ENCODE data around the gene TPRA1.

TPRA1 gene

DNA sequence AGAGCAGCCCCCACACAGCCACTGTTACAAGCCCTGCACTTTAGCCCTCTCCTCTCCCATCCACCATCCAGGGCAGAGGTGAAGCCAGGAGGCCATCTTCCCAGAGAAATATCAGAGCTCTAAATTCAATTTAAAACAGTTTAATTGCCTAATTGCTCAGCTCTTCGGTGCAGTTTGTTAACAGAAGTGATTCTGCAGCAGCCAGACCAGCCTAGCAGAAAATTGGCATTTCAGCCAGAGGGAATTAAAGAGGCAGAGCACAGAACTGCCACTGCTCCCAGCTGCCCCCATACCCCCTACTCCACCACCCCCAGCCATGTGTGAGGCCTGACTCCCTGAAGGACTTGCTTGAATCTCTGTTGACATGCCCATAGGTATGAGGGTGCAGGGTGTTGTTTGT lies 38.5 kb downstream of the TPRA1 start:
- DNase-seq: no peak

DNA sequence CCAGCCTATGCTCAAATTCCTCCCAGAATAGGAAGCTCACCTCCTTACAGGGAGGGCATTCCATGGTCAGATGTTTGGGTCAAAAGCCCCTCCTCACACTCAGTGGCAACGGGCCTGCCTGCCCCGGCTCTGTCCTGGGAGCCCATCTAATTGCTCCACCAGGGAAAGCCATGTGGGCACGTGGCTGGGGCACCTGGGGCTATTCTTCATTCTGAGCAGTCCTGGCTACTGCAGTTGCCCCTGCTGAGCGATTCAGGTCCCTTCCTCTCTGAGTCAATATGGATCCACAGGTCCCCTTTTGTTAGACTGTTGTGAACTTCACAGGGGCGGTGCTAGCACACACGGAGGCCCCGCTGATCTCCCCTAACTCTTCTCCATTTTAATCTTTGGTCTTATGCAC lies 39.4 kb downstream of the TPRA1 start:
- DNase-seq: no peak

DNA sequence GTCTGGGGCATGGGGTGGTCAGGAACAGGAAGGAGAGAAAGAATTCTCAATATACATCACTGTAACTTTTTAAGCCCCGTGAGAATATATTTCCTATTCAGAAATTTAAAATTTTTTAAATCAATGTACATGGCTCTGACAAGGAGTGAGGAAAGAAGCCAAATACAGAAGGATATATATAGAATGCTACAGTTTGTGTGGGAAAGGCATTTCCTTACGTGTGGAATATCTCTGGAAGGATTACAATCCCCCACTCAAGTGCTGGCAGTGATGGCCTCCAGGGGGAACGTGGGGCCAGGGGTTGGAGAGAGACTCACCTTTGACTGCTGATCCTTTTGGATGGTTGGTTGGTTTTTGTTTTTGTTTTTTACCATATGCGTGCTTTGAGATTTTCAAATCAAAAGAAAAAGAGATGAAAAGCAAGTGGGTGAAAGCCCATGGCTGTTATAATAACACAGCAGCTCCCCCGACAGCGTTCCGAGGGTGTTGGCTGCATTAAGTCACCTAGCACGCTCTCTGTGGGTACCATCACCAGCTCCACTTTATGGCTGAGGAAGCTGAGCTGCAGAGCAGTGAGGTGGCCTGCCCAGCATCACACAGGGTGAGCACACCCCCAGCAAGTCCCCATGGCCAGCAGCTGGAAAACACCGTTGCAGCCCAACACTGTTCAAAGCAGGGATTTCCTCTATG lies 39.9 kb downstream of the TPRA1 start:
- DNase-seq: no peak

DNA sequence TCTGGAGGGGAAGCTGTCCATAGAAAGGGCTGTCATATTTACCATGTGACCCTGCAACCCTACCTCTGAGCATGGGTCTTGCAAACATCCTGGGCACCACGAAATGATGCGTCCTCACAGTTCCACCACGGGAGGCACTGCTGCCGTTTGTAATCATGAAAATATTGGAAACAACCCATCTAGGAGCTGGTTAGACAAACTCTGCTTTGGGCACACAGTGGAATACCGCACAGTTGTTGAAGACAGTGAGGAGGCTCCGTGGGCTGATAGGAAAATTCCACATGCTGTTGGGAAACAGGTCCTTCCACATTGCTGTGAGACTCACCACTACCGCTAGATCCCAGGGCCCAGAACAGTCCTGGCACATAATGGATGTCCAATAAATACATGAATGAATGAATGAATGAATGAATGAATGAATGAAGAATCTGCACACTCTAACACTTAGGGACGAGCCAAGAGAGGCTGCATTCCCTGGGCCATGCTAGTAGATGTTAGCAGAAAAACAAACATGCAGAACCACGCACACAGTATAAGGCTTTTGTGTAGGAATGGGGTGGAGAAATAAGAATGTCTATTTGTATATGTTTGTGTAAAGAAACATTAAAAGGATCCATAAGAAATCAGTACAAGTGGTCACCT lies 40.6 kb downstream of the TPRA1 start:
- no peak for DNase-seq

DNA sequence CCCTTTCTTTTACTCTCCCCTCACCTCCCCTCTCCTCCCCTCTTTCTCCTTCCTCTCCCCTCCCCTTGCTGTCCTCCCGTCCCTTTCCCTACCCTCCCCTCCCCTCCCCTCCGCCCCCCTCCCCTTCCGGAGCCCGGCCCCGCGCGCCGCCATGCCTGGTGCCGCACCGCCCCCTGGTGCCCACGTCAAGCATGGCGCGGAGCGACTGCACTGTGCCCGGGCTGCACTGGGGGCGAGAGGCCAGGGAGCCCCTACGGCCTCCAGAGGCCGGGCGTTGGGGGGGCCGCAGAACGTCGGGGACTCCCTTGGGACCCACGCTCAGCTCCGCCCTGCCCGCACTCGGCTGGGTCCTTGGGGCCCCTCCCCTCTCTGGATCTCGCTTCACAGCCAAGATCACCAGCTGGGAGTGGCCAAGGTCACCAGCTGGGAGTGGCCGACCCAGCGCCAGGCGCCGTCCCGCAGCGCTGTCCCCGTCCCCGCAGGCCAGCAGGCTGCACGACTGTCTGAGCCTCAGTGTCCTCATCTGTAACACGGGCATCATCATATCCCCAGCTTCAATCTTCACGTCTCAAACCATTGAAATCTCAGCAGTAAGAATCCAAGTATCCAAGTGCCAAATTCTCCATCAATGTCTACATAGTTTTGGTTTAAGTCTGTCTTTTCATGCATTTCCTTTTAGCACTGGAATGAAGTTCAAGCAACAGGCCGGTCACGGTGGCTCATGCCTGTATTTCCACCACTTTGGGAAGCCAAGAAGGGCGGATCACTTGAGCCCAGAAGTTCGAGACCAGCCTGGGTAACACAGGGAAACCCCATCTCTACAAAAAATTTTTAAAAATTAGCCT lies 42.5 kb downstream of the TPRA1 start:
- peak; percentile 68 for DNase-seq

DNA sequence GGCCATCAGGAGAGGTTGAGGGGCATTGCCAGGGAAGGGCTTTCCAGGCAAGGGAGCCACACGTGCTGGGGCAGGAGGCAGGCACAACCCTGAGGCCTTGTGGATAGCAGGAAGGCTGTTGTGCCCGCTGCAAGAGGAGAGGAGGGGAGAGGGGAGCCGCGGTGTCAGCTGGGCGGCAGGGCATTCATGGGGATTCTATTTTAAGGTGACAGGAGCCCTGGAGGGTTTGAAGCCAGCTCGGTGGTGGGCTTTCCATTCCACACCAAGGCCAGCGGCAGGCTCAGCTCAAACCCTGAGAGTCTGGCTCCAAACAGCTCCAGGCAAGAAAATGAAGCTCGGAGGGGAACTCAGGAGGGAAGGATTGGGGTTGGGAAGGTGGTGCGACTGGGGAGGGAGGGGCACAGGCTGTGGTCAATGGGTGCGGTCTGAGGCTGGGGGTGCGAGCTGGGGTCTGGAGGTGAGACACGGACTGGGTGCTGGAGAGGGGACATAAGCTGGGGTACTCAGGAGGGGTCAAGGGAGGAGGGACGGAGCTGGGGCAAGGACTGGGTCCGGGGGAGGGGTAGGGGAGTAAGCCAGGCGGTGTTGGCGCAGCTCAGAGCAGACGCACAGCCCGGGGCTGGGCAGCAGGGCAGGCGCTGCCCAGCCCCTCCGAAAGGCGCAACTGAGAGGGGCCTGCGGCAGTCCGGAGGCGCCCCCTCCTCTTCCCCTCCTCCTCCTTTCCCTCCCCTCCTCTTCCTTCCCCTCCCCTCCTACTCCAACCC lies 43.4 kb downstream of the TPRA1 start:
- DNase-seq: no peak

DNA sequence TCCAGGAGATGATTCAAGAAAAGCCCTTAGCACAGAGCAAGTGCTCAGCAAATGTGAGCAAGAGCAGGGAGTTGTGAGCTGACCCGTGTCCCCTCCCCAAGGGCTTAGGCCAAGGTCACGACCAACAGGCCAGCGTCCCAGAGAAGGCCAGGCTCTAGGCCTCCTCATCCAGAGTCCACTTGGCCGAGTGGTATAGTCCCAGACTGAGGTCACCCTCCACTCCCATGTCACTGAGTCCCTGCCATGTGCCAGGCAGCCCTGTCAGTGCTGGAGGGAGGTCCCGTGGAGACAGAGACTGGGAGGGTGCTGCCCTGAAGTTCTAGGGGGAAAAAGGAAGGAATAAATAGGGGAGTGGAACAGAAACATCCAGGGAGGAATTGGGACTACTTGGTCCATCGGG lies 44.0 kb downstream of the TPRA1 start:
- DNase-seq: no peak

DNA sequence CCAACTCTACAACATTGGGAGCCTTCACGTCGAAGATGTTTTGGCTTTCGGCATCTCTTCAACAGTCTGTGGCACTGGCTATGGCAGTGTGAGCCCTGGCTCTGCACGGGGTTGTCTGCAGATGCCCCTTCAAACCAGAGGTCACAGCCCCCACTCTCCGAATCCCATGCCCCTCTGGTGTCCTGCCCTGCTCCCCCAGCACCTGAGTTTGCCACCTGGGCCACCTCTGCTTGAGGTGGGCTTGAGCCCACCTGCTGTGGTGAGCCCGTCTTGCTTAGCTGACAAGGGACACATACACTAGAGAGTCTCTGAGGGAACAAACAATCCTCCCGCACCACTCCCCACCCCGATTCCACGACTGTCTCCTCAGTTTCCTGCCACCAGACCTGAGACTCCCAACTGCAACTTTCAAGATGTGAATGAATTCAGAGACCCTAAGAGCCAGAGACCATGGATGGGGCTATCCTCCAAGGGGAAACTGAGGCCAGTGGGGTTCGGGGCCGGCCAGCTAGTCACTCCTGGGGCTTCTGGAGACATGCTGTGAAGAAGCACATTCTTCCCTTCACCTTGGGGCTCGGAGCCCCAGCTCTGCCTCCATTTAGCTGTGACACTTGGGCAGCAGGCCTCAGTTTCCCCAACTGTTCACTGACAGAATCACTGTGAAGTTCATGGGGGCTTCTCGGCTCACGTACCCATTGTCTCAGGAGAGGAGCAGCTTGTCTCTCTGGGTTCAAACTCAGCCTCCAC lies 44.6 kb downstream of the TPRA1 start:
- DNase-seq: no peak

DNA sequence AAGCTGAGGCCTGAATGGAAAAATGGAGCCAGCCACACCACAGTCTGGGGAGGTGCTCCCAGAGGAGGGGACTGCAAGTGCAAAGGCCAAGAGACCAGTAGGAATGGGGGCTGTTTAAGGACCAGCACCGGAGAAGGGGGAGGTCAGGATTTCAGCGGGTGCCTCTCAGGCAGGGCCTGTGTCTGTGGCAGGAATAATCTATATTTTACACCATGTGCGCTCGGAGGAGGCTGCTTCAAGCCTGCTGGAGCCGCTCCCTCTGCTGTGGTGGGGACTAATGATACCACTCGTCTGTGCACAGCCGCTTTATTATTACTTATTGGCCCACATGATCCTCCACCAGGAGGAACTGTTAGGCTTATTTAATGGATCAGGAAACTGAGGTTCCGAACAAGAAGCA lies 45.3 kb downstream of the TPRA1 start:
- DNase-seq: no peak

DNA sequence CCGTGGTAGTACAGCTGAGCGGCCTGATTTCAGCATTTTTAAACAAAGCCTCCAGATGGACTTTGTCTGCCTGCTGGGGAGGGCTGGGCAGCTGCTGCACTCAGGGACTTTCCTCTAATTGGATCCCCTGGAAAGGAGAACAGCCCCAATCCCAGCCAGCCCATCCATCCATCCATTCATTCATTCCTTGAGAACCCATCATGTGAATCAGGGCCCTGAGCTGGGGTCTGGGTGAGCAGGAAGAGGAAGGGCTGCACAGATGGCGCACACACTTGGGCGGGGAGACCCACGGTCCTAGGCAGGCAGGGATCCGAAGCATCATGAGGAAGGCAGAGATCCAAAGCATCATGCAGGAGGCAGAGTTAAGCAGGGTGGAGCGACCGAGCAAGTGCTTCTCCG lies 45.7 kb downstream of the TPRA1 start:
- DNase-seq: no peak

DNA sequence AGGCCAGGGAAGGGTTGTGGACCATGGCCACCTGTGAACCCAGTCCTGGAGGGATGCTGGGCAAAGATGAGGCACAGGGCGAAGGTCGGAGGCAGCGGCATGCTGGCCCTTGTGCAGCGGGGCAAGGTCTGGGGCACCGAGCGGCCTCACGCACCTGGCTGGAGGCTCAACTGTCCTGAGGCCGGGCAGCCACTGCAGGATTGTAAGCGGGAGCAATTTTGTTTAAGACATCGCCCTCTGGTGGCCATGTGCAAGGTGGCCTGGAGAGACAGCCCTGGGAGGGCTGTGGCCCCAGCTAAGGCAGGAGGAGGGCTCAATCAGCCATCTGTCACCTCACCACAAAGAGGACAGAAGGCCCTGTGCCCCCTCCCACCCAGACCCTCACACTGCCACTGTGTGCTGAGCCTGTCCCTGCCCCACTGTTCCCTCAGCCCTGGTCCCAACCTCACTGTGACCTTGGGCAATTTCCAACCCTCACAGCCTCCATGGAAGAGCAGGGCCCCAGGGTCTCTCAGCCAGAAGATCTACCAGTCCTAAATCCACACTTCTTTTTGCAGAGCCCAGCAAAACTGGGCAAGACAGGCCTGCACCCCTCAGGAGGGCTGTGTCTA lies 46.2 kb downstream of the TPRA1 start:
- DNase-seq: peak; percentile 77

DNA sequence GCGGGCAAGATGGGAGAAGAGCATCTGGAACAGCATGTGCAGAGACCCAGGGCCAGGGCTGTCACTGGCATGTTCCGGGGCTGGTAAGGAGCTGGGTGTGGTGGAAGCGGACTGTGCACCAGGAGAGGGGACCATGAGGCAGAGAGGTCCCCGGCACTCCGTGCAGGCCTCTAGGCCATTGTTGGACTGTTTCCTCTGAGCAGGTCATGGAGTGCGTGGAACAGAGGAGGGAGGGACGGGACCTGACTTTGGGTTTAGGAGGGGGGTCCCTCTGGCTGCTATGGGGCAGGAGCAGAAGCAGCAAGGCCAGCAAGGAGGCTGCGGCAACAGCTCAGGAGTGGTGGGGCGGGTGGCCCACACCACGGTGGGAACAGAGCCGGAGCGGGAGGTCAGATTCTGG lies 47.1 kb downstream of the TPRA1 start:
- no peak for DNase-seq

DNA sequence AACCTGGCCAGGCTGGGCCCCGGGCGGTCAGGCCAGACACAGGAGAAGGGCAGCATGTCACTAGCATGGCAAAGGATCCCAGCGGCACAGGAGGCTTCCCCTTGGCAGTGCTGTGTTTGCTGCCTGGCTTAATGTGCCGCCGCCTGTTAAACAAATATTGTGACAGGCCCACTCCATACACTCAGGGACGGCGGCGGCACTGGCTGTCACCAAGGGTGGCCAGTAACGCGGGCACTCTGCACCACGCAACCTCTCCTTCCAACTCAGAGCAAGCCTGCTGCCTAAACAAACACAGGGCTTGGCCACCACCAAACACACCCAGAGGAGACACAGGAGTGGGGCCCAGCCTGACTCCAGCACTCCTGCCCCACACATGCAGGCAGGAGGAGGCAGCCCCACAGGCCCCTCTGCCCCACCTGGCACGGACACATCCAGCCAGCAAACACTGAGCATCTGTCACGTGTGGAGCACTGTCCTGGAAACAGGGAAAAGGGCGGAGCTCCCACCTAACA lies 48.0 kb downstream of the TPRA1 start:
- no peak for DNase-seq

DNA sequence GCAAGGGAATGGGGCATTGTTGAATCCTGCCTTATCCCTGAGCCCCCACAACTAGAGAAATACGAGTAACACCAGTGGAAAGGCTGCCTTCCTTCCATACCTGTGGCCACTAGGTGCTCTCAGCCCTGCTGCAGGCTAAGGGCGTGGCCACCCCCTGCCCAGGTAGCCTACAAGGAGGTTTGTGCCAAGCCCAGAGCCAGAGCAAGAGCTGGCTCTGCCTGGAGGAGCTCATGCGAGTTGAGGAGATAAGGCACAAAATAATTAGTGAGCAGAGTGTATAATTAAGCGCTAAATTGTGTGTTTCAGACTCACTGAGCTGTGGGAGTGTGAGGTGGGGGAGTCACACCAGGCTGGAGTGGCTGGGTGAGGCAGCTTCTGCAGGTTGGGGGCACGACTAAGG lies 49.2 kb downstream of the TPRA1 start:
- no peak for DNase-seq

DNA sequence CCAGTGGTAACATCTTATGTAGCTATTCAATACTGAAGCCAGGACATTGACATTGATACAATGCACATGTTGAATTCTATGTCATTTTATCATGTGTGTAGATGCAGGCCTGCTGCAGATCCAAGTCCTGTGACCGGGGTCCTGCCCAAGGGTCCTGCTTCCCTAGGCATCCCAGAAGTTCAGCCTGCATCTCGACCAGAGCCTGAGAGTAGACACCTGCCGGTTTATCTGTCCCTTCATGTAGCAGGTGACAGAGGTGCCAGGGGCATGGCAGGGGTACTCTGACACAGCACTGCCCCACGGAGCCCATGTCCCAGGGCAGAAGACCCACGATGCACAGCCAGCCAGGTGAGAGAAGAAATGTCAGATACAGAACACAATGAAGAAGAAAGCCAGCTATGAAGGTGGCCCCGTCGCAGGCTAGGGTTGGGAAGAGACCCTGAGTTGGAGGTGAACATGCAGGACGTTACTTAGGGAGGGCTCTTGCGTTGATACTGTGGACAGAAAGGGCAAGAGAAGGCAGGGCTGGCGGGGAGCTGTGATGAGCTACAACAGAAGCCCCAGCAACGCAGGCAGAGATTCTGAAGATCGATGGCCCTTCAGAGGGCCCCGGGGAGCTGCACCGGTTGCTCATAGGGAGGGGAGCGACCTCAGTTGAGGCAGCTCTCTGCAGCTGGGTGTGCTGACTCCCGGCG lies 51.0 kb downstream of the TPRA1 start:
- DNase-seq: no peak

DNA sequence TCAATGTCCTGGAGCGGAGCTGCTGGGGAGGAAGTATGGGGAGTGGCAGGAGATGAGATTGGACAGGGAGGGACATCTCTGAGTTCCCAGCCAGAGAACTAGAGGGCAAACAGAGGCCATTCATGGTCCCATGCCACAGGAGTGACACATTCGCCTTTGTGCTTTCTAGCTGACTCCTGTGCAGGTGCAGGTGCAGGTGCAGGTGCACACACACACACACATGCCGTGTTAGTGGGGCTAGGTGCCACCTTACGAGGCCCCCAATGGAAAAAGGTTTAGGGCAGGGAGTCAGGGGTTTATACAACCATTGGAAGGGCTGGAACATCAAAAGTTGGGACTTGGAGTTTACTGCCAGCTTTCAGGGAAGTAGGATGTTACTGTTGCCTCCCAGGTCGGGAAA lies 52.0 kb downstream of the TPRA1 start:
- DNase-seq: no peak

DNA sequence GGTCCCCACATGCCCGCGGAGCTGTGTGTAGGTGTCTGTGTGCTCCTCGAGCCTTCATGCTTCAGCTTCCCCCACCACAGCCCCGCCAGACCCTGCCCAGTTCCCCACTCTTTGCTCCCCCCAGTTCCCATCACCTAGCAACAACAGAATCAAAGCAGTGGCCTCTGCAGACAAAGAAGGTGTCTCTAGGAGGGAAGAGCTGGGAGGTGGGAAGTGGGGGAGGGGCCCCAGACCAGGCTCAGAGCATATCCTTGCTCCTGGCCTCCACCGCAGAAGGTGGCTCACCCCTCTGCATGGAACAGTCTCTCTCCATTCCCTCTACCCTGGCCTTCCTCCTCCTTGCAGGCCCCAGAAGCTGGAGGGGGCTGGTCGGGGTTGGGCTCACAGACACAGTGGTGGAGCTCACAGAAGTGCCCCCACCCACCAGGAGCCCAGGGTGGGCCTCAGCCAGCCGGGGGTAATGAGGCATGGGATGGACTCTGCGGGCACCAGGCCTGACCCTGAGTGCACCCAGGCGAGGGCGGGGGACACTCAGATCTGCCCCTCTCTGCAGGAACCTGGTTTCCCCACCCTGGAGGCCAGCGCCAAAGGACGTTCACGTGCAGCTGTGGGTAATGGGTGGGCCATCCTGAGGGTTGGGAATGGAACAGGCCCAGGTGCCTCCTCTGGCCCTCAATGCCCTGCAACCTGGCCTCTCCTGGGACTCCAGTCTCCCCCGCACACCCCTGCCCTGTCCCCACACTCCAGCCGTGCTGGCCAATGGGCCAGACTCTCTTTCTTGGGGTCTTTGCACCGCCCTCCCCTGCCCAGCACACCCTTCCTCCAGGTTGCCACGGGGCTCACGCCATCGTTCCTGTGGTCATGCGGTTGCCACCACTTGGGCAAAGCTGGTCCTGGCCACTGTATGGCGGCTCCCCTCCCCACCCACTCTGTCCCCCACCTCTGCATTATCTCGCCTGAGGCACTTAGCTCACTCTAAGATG lies 53.4 kb downstream of the TPRA1 start:
- DNase-seq: no peak

DNA sequence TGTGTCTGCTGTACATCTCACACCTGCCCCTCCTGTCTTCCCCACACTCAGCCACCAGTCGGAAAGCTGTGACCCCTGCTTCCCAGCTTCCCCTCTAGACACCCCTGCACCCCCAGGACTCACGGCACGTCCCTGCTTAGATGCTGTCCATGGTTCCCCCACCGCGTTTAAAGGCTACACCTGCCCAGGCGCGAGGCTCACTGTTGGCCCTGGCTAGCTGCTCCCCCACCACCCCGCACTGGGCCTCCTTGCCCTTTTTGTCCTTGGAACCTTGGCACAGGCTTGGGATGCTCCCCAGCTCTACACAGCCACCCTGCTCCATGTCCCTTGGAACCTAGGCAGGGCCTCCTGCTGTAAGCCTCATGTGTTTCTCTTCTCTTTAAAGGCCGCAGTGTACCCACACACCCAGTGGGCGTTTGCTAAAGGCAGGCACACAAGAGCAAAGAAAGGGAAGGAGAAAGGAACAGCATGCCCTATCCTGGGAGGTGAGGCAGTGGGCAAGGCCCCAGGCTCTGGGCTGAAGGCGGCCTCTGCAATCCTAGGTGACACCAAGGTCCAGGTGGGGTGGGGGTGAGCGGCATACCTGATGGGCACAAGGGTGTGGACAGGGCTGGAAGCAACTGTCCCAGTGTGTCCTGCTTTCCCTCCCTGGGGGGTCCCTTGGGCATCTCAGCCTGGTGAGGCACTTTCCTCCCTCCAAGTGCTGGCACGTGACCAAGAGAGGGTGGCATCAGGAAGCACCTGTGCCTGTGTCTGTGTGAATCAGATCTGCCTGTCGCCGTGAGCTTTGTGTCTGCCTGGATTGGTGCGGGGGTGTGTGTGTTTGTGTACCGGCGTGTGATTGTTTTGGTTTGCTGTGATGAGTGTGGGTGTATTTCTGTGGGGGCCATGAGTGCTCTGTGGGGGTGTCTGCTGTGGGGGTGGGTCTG lies 54.4 kb downstream of the TPRA1 start:
- no peak for DNase-seq

Measured in suppressor macrophage treated with lipopolysaccharide for 4 hours (primary cell).